CD4-positive, CD25-positive, alpha-beta regulatory T cell (primary cell): ENCODE data around the gene PBX1. TPM values are rescaled to one million over a fixed set of nuclear protein-coding genes. Genes with fewer than 3 reads are reported as not detected.

Experiments
- ATAC-seq, 2 donors: fragments of 150-1000 bp; cut with Tn5 transposase; one replicate each; pipeline ENCODE4 v1.10.0; 2021; ENCODE audit warnings: low read depth in 2 of 2, moderate number of reproducible peaks in 2 of 2, moderate library complexity in 1 of 2
- DNase-seq, 3 donors: peaks; one replicate each; pipeline versions ENCODE4 v3.0.0 to v3.0.0-alpha.2; 2012 to 2022; ENCODE audit warnings: mixed read lengths in 1 of 3
- H3K27ac ChIP-seq: one replicate; pipeline ENCODE4 v1.7.0; 2013; ENCODE audit warnings: mild to moderate bottlenecking, low read length; ENCODE audit not compliant: insufficient read depth, poor library complexity, severe bottlenecking
- H3K27me3 ChIP-seq: one replicate; pipeline ENCODE4 v1.7.0; 2013; ENCODE audit warnings: low read length; ENCODE audit not compliant: control insufficient read depth, insufficient read depth
- H3K36me3 ChIP-seq: one replicate; pipeline ENCODE4 v1.7.0; 2013; ENCODE audit warnings: mild to moderate bottlenecking, low read length, moderate library complexity; ENCODE audit not compliant: control insufficient read depth, insufficient read depth
- H3K4me1 ChIP-seq: 2 replicates; pipeline ENCODE4 v1.7.0; 2013; ENCODE audit warnings: mild to moderate bottlenecking, low read length; ENCODE audit not compliant: insufficient read depth, control insufficient read depth, poor library complexity, severe bottlenecking
- H3K4me3 ChIP-seq: one replicate; pipeline ENCODE4 v1.7.0; 2013; ENCODE audit warnings: low read depth, mild to moderate bottlenecking, low read length, moderate library complexity
- H3K9me3 ChIP-seq, 2 experiments: 1 replicate in 1 of 2; 2 replicates in 1 of 2; pipeline ENCODE4 v1.7.0; 2013; ENCODE audit warnings: low read length in 2 of 2, mild to moderate bottlenecking in 1 of 2, moderate library complexity in 1 of 2; ENCODE audit not compliant: control insufficient read depth in 2 of 2
- H3K27ac Mint-ChIP-seq, 3 donors: one replicate each; pipeline ENCODE4 v1.8.0; 2020 to 2022; ENCODE audit warnings: mild to moderate bottlenecking in 3 of 3, mixed read lengths in 3 of 3, moderate library complexity in 2 of 3
- H3K27me3 Mint-ChIP-seq: one replicate; pipeline ENCODE4 v1.8.0; 2022; ENCODE audit warnings: mild to moderate bottlenecking, mixed read lengths
- H3K36me3 Mint-ChIP-seq: one replicate; pipeline ENCODE4 v1.8.0; 2020; ENCODE audit warnings: mixed read lengths
- H3K4me1 Mint-ChIP-seq, 4 donors: one replicate each; pipeline ENCODE4 v1.8.0; 2020 to 2022; ENCODE audit warnings: mixed read lengths in 4 of 4, mild to moderate bottlenecking in 1 of 4
- H3K4me3 Mint-ChIP-seq, 4 donors: one replicate each; pipeline ENCODE4 v1.8.0; 2020 to 2022; ENCODE audit warnings: mild to moderate bottlenecking in 4 of 4, mixed read lengths in 4 of 4, moderate library complexity in 3 of 4
- H3K9me3 Mint-ChIP-seq, 7 donors: one replicate each; pipeline ENCODE4 v1.8.0; 2020 to 2022; ENCODE audit warnings: mixed read lengths in 7 of 7, mild to moderate bottlenecking in 3 of 7, moderate library complexity in 2 of 7
- polyA plus RNA-seq, 4 donors: library from polyadenylated mRNA; unstranded; fragments of 300-500 nt; fragmentation: Illumina TruSeq; gene quantifications; one replicate each; pipeline ENCODE4 v1.2.3, GENCODE V29; 2021
- total RNA-seq: library from RNA; stranded (reverse); gene quantifications from one replicate; pipeline ENCODE4 v1.2.3, GENCODE V29; 2022

The PBX1 gene
- total and polyA plus RNA-seq, 5 donors from 2014 or later = 0.03 to 1.7 (median 0.10) TPM; not detected in 2

DNA sequence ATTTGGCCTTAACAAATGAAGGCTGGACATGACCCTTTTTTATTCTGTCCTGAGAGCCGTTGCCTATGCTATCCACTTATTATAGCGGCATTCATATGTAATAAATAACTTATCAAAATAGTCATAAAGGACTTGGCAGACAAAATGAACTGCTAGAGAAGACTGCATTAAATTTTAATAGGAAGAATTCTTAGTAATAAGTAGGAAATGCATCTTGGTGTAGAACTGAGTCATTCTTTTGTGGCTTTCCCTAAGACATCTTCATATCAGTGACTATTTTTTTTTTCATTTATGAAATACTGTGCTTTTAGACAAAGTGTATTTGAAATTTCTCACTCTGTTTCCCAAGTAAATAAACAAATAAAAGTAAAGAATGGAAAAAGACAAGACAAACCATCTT, 45.6 kb downstream of the PBX1 start:
- H3K36me3 Mint-ChIP-seq = no peaks in the 10 kb centered on the region
- Histone ChIP-seq H3K27me3 (no peaks in the 10 kb centered on the region), H3K9me3 (no peaks in the 10 kb centered on the region), H3K36me3 (no peaks in the 10 kb centered on the region), H3K4me1 (no peaks in the 10 kb centered on the region), H3K4me3 (no peak overlapping the region), H3K27ac (no peak overlapping the region)
- no peaks in the 10 kb centered on the region for H3K27me3 Mint-ChIP-seq
- no peak for ATAC-seq
- H3K9me3 Mint-ChIP-seq = peaks cover 0 to 5% (median 2%) of the 10 kb centered on the region in 7 donors
- H3K27ac Mint-ChIP-seq = no peak overlapping the region
- no peak for DNase-seq
- H3K4me3 Mint-ChIP-seq = no peak overlapping the region
- H3K4me1 Mint-ChIP-seq = no peaks in the 10 kb centered on the region

DNA sequence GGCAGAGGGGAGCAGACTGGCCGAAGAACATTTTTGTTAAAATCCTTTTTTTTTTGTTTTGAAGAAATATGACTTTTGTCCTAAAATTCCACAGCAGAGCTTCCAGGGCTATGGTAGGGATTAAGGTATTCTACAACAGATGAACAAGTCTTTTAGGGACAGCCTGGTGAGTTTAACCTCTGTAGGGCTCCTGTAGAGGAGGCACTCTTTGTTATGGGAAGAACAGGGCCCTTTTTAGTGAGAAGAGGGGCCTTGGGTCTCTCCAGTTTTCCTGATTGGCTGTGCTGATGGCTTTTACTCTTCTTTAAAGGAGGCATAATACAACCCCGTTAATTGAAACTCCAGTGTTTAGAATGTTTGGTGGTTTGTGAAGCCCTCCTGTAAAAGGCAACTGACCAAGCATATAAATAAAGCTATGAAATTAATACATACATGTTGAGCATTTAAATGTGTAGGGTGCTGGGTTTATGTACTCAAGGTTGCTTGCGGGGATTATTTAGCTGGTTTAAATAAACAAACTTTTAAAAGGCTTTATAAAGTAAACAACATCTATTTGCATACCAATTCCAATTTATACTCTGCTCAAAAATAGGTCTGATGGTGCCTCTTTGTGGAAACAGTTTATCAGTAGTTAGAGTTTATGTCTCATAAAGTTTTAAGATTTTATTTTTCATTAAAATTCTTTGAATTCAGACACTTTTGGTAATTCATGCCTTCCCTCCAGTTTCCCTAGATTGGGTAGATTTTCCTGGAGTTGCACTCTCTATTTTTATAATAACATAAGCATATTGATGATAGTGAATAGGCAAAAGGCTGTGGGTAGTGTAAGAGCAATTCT, 46.5 kb downstream of the PBX1 start:
- Histone ChIP-seq H3K27me3 (no peaks in the 10 kb centered on the region), H3K36me3 (no peaks in the 10 kb centered on the region), H3K27ac (no peak overlapping the region), H3K4me1 (no peaks in the 10 kb centered on the region), H3K4me3 (no peak overlapping the region), H3K9me3 (no peaks in the 10 kb centered on the region)
- Mint-ChIP-seq H3K4me3 (no peak overlapping the region), H3K36me3 (no peaks in the 10 kb centered on the region), H3K27me3 (no peaks in the 10 kb centered on the region), H3K9me3 (peaks cover 0 to 5% (median 2%) of the 10 kb centered on the region in 7 donors), H3K27ac (no peak overlapping the region), H3K4me1 (no peaks in the 10 kb centered on the region)
- DNase-seq (no peak), ATAC-seq (no peak)

DNA sequence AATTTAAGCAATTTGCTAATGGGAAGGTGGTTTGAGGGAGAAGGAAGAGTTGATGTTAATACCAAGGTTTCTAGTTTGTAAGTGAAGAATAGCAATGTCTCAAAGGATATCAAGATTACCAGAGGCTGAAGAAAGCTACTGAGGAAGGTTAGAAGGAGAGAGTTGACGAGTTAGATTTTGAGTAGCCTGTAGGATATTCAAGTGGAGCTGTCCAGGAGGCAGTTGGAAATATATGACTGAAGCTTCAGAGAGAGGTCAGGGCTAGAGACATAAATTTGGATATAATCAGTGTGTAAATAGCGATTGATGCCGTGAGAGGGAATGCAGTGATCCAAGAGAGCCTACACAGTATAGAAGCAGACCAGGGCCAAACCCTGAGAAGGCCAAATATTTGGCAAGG, 48.4 kb downstream of the PBX1 start:
- no peaks in the 10 kb centered on the region for H3K36me3 ChIP-seq
- H3K4me3 ChIP-seq = no peak overlapping the region
- no peak overlapping the region for H3K27ac ChIP-seq
- DNase-seq = no peak
- Mint-ChIP-seq H3K36me3 (no peaks in the 10 kb centered on the region), H3K4me1 (no peaks in the 10 kb centered on the region), H3K4me3 (no peak overlapping the region), H3K27me3 (no peaks in the 10 kb centered on the region), H3K9me3 (peaks cover 0 to 5% (median 2%) of the 10 kb centered on the region in 7 donors), H3K27ac (no peak overlapping the region)
- no peak for ATAC-seq
- no peaks in the 10 kb centered on the region for H3K27me3 ChIP-seq
- no peaks in the 10 kb centered on the region for H3K4me1 ChIP-seq
- no peaks in the 10 kb centered on the region for H3K9me3 ChIP-seq

DNA sequence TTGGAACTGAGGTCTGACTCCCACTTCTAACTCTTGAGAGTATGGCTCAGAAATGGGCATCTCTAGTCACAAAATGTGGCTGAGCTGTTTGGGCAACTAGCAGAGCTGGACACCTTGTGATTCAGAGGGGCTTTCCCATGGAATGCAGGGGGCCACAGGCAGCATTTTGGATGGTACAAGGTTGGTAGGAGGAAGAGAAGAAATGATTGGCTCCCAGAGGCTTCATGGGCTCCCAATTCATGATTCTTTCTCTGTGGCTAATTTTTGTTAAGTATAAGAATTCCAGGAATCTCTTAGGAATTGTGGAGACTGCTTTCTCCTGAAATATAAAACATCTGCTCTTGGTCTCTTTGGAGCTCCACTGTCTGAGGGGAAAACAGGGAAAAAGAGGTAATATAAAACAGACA, 49.7 kb downstream of the PBX1 start:
- Mint-ChIP-seq H3K4me1 (no peaks in the 10 kb centered on the region), H3K9me3 (peaks cover 0 to 5% (median 1%) of the 10 kb centered on the region in 7 donors), H3K27me3 (no peaks in the 10 kb centered on the region), H3K36me3 (no peaks in the 10 kb centered on the region), H3K27ac (no peak overlapping the region), H3K4me3 (no peak overlapping the region)
- no peaks in the 10 kb centered on the region for H3K9me3 ChIP-seq
- no peaks in the 10 kb centered on the region for H3K4me1 ChIP-seq
- H3K27ac ChIP-seq = no peak overlapping the region
- no peaks in the 10 kb centered on the region for H3K27me3 ChIP-seq
- H3K36me3 ChIP-seq = no peaks in the 10 kb centered on the region
- DNase-seq = no peak
- no peak overlapping the region for H3K4me3 ChIP-seq
- no peak for ATAC-seq

DNA sequence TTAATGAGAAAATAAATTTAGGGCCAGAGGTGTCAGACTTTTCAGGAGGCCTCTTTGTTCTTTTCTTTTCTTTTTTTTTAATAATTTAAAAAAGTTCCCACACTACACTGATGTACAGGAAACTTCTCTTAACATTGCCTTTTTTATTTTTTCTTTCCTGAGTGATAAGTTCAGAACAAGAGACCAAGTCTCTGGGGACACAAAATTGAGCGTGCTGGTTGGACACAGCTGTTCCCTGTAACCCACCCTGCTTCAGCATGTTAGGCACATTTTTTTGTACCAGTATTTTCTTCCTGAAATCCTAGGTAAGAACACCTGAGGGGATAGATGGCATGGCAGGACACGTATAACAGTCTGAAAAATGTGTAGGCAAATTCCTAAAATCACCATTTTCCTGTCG, 50.1 kb downstream of the PBX1 start:
- H3K27me3 ChIP-seq = no peaks in the 10 kb centered on the region
- no peaks in the 10 kb centered on the region for H3K36me3 ChIP-seq
- no peak overlapping the region for H3K27ac ChIP-seq
- Mint-ChIP-seq H3K4me1 (no peaks in the 10 kb centered on the region), H3K4me3 (no peak overlapping the region), H3K27me3 (no peaks in the 10 kb centered on the region), H3K9me3 (peaks cover 0 to 5% (median 1%) of the 10 kb centered on the region in 7 donors), H3K36me3 (no peaks in the 10 kb centered on the region), H3K27ac (no peak overlapping the region)
- H3K4me1 ChIP-seq = no peaks in the 10 kb centered on the region
- H3K4me3 ChIP-seq = no peak overlapping the region
- H3K9me3 ChIP-seq = no peaks in the 10 kb centered on the region
- ATAC-seq = no peak
- no peak for DNase-seq

DNA sequence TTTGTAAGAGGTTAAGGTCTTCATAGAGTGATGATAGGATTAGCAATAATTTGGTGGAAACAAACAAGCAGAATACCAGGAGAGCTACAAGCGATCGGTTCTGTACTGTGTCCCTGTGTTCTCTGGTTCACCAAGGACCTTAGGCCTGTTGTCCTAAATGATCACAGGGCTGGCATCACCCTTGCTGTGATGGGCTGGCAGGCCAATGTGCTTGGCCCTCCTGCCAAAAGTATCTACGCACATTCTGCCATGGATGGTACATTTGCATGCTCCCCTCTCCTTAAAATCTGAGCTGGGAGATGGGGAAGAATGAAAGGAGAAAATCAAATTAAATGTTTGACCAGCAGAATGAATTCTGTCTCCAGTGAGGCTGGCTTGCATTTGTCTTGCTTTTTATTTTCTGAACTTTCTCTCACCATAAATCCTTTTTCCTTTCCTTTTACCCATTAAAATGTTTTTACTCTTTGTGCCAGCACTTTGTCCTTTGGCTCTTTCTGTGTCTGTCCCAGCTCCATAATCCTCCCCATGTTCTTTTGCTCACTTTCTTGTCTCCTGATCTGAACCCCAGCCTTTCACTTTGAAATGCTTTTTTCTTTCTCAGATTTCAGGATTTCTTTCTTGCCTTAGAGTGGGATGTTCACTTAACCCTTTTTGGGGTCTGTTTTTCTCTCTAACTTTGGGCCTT, 51.7 kb downstream of the PBX1 start:
- no peaks in the 10 kb centered on the region for H3K27me3 Mint-ChIP-seq
- no peaks in the 10 kb centered on the region for H3K27me3 ChIP-seq
- H3K27ac Mint-ChIP-seq = no peak overlapping the region
- no peak overlapping the region for H3K4me3 ChIP-seq
- no peak for ATAC-seq
- no peaks in the 10 kb centered on the region for H3K36me3 Mint-ChIP-seq
- H3K27ac ChIP-seq = no peak overlapping the region
- no peak overlapping the region for H3K4me3 Mint-ChIP-seq
- H3K9me3 ChIP-seq = no peaks in the 10 kb centered on the region
- H3K9me3 Mint-ChIP-seq = peaks cover 0 to 9% (median 0%) of the 10 kb centered on the region in 7 donors
- H3K4me1 Mint-ChIP-seq = no peaks in the 10 kb centered on the region
- no peaks in the 10 kb centered on the region for H3K4me1 ChIP-seq
- no peaks in the 10 kb centered on the region for H3K36me3 ChIP-seq
- no peak for DNase-seq

DNA sequence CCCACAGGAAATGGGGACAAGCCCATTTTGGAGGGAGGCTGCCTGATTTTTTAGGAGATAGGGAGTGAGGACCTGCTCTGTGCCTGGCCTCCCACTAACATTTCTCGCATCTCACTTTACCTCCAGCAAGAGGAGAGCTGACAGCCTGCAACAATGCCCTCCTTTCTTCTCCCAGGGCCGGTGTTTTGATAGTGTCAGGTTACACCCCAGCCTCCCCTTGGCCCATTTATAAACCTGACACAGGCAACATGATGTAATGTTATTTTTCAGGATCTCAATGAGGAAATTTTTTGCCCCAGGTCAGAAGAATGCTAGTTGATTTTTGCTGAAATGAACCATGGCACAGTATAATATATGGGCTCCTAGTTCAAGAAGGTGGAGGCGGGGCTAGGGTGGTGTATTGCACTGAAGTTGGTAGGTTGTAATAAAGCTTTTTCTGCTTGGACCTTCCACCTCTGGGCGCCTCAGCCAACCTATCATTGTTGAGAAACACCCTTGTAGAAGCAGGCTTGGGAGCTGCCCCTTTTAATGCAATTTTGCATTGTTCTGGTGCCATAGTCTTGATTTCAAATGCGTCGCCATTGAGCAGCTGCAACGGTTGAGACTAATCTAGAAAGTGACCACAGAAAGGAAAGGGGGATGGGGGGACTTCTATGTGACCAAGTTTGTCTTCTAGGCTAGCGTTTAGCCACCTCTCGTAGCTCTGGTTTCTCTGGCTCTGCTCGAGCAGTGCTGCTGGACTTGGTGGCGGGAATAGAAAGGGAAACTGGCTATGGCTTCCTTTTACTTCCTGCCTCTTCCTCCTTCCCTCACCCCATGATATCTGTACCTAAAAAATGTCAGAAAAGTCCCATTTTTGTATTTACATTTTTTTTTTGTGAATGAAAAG, 53.0 kb downstream of the PBX1 start:
- no peaks in the 10 kb centered on the region for H3K4me1 Mint-ChIP-seq
- Histone ChIP-seq H3K4me3 (no peak overlapping the region), H3K27ac (no peak overlapping the region), H3K9me3 (no peaks in the 10 kb centered on the region), H3K36me3 (no peaks in the 10 kb centered on the region), H3K4me1 (no peaks in the 10 kb centered on the region), H3K27me3 (no peaks in the 10 kb centered on the region)
- peaks cover 0 to 11% (median 0%) of the 10 kb centered on the region in 7 donors for H3K9me3 Mint-ChIP-seq
- no peaks in the 10 kb centered on the region for H3K36me3 Mint-ChIP-seq
- no peak for ATAC-seq
- H3K27me3 Mint-ChIP-seq = no peaks in the 10 kb centered on the region
- DNase-seq = no peak
- H3K4me3 Mint-ChIP-seq = no peak overlapping the region
- H3K27ac Mint-ChIP-seq = no peak overlapping the region
